BLaER1 treated with 17β-estradiol and CSF1 and Interleukin-3, amounts not matched to agents 10 nM and 100 nM (cell line): ENCODE data around the gene YBX1.

Experiments
- H3K27ac ChIP-seq, 11 experiments: shearing (Covaris generic); formaldehyde crosslinking; 2 replicates each; pipeline ENCODE4 v1.8.1; 2022
- H3K27me3 ChIP-seq, 11 experiments: shearing (Covaris generic); formaldehyde crosslinking; 2 replicates each; pipeline ENCODE4 v1.8.1; 2022
- H3K36me3 ChIP-seq, 11 experiments: shearing (Covaris generic); formaldehyde crosslinking; 2 replicates each; pipeline ENCODE4 v1.8.1; 2022
- H3K4me1 ChIP-seq, 10 experiments: shearing (Covaris generic); formaldehyde crosslinking; 2 replicates each; pipeline ENCODE4 v1.8.1; 2022
- H3K4me2 ChIP-seq, 11 experiments: shearing (Covaris generic); formaldehyde crosslinking; 2 replicates each; pipeline ENCODE4 v1.8.1; 2022
- H3K4me3 ChIP-seq, 10 experiments: shearing (Covaris generic); formaldehyde crosslinking; 2 replicates each; pipeline ENCODE4 v1.8.1; 2022
- H3K9ac ChIP-seq, 11 experiments: shearing (Covaris generic); formaldehyde crosslinking; 2 replicates each; pipeline ENCODE4 v1.8.1; 2022
- H3K9me3 ChIP-seq, 11 experiments: shearing (Covaris generic); formaldehyde crosslinking; replicated peaks in 1 of 11; 2 replicates each; pipeline ENCODE4 v1.8.1; 2022
- H4K20me1 ChIP-seq, 11 experiments: shearing (Covaris generic); formaldehyde crosslinking; 2 replicates each; pipeline ENCODE4 v1.8.1; 2022
- Cebpa-rat ChIP-seq, 11 experiments: shearing (Covaris generic); IDR thresholded peaks; 2 replicates each; pipeline ENCODE4 v1.8.1; 2022

YBX1 gene

GRCh38 chr1:42735477-42736105 is 53.4 kb downstream of the YBX1 start:
- no peaks in the 10 kb centered on the region for H3K27me3 ChIP-seq
- H3K27ac ChIP-seq: peak overlapping the region in 5 of 11 experiments; percentile 37 to 75 (median 65); a peak in 4 of 22 replicates
- no peak overlapping the region for H3K4me3 ChIP-seq
- no peak for TF ChIP-seq Cebpa-rat (IDR thresholded peaks at IDR 0.05)
- peaks cover 0 to 6% (median 0%) of the 10 kb centered on the region in 11 experiments; a peak in 1 of 22 replicates for H4K20me1 ChIP-seq
- H3K4me2 ChIP-seq: peak overlapping the region in 9 of 11 experiments; percentile 0 to 92 (median 76); a peak in 11 of 22 replicates
- no peaks in the 10 kb centered on the region for H3K36me3 ChIP-seq
- H3K9me3 ChIP-seq: no peaks in the 10 kb centered on the region
- no peak overlapping the region for H3K9ac ChIP-seq
- H3K4me1 ChIP-seq: peaks cover 37 to 61% (median 51%) of the 10 kb centered on the region in 10 experiments

GRCh38 chr1:42736152-42736551 is 53.9 kb downstream of the YBX1 start:
- Histone ChIP-seq H3K4me1 (peaks cover 37 to 61% (median 51%) of the 10 kb centered on the region in 10 experiments), H3K27ac (peak overlapping the region in 9 of 11 experiments; percentile 14 to 75 (median 64); a peak in 17 of 22 replicates), H3K4me3 (no peak overlapping the region), H3K27me3 (no peaks in the 10 kb centered on the region), H3K9me3 (no peaks in the 10 kb centered on the region), H4K20me1 (peaks cover 0 to 6% (median 0%) of the 10 kb centered on the region in 11 experiments; a peak in 1 of 22 replicates), H3K4me2 (peak overlapping the region; percentile 74 to 92 (median 79)), H3K9ac (peak overlapping the region in 3 of 11 experiments; percentile 11 to 43 (median 34); a peak in 4 of 22 replicates), H3K36me3 (no peaks in the 10 kb centered on the region)
- TF ChIP-seq Cebpa-rat (IDR thresholded peaks at IDR 0.05): no peak

GRCh38 chr1:42736571-42737200 is 54.5 kb downstream of the YBX1 start:
- Histone ChIP-seq H3K4me2 (peak overlapping the region; percentile 74 to 92 (median 79)), H3K4me1 (peaks cover 37 to 61% (median 51%) of the 10 kb centered on the region in 10 experiments), H3K9me3 (no peaks in the 10 kb centered on the region), H4K20me1 (peaks cover 0 to 6% (median 0%) of the 10 kb centered on the region in 11 experiments; a peak in 1 of 22 replicates), H3K4me3 (no peak overlapping the region), H3K9ac (peak overlapping the region in 9 of 11 experiments; percentile 3 to 52 (median 34); a peak in 15 of 22 replicates), H3K36me3 (no peaks in the 10 kb centered on the region), H3K27me3 (no peaks in the 10 kb centered on the region), H3K27ac (peak overlapping the region in 9 of 11 experiments; percentile 14 to 75 (median 64); a peak in 18 of 22 replicates)
- TF ChIP-seq Cebpa-rat (IDR thresholded peaks at IDR 0.05): no peak; a peak in 1 of 22 replicates

GRCh38 chr1:42737257-42737656 is 55.0 kb downstream of the YBX1 start:
- Histone ChIP-seq H3K4me2 (peak overlapping the region; percentile 74 to 92 (median 79)), H3K27ac (peak overlapping the region in 10 of 11 experiments; percentile 1 to 75 (median 64); a peak in 18 of 22 replicates), H3K9me3 (no peaks in the 10 kb centered on the region), H3K36me3 (no peaks in the 10 kb centered on the region), H3K9ac (peak overlapping the region in 10 of 11 experiments; percentile 3 to 56 (median 38); a peak in 15 of 22 replicates), H3K4me3 (0 out of 20 replicates have a peak overlapping the region, but pooled peaks of 1 of the 10 experiments have one; percentile 1), H3K27me3 (no peaks in the 10 kb centered on the region), H3K4me1 (peaks cover 35 to 56% (median 46%) of the 10 kb centered on the region in 10 experiments), H4K20me1 (peaks cover 0 to 6% (median 0%) of the 10 kb centered on the region in 11 experiments; a peak in 1 of 22 replicates)
- no peak; a peak in 1 of 22 replicates for TF ChIP-seq Cebpa-rat (IDR thresholded peaks at IDR 0.05)

GRCh38 chr1:42737986-42738677 is 55.9 kb downstream of the YBX1 start:
- no peak for TF ChIP-seq Cebpa-rat (IDR thresholded peaks at IDR 0.05)
- H3K36me3 ChIP-seq: no peaks in the 10 kb centered on the region
- H3K27ac ChIP-seq: peak overlapping the region in 8 of 11 experiments; percentile 45 to 75 (median 64); a peak in 16 of 22 replicates
- no peak overlapping the region for H3K4me3 ChIP-seq
- H3K9me3 ChIP-seq: no peaks in the 10 kb centered on the region
- H3K4me1 ChIP-seq: peaks cover 31 to 50% (median 41%) of the 10 kb centered on the region in 10 experiments
- peaks cover 0 to 6% (median 0%) of the 10 kb centered on the region in 11 experiments; a peak in 1 of 22 replicates for H4K20me1 ChIP-seq
- peak overlapping the region; percentile 74 to 92 (median 79) for H3K4me2 ChIP-seq
- H3K27me3 ChIP-seq: no peaks in the 10 kb centered on the region
- peak overlapping the region in 10 of 11 experiments; percentile 25 to 56 (median 43); a peak in 12 of 22 replicates for H3K9ac ChIP-seq

GRCh38 chr1:42738678-42739226 is 56.5 kb downstream of the YBX1 start:
- peaks cover 0 to 6% (median 0%) of the 10 kb centered on the region in 11 experiments; a peak in 1 of 22 replicates for H4K20me1 ChIP-seq
- no peak for TF ChIP-seq Cebpa-rat (IDR thresholded peaks at IDR 0.05)
- H3K27ac ChIP-seq: peak overlapping the region in 3 of 11 experiments; percentile 17 to 75 (median 73); a peak in 4 of 22 replicates
- no peaks in the 10 kb centered on the region for H3K9me3 ChIP-seq
- H3K9ac ChIP-seq: 0 out of 22 replicates have a peak overlapping the region, but pooled peaks of 1 of the 11 experiments have one; percentile 26
- H3K4me1 ChIP-seq: peaks cover 31 to 50% (median 41%) of the 10 kb centered on the region in 10 experiments
- H3K4me3 ChIP-seq: no peak overlapping the region
- H3K27me3 ChIP-seq: no peaks in the 10 kb centered on the region
- no peaks in the 10 kb centered on the region for H3K36me3 ChIP-seq
- H3K4me2 ChIP-seq: peak overlapping the region in 8 of 11 experiments; percentile 18 to 82 (median 76); a peak in 13 of 22 replicates

- no peak within 1 kb of the TSS for H3K4me3 ChIP-seq
- peaks cover 0 to 6% (median 0%) of the 10 kb centered on the region in 11 experiments; a peak in 1 of 22 replicates for H4K20me1 ChIP-seq
- H3K9me3 ChIP-seq: no peaks in the 10 kb centered on the region
- H3K9ac ChIP-seq: 0 out of 22 replicates have a peak within 1 kb of the TSS, but pooled peaks of 1 of the 11 experiments have one; percentile 26
- no peaks in the 10 kb centered on the region for H3K27me3 ChIP-seq
- H3K4me1 ChIP-seq: peaks cover 31 to 46% (median 41%) of the 10 kb centered on the region in 10 experiments
- peak within 1 kb of the TSS in 7 of 11 experiments; percentile 18 to 82 (median 76); a peak in 12 of 22 replicates for H3K4me2 ChIP-seq
- H3K36me3 ChIP-seq: peaks cover 0 to 3% (median 0%) of the 10 kb centered on the region in 11 experiments; a peak in 2 of 22 replicates
- TF ChIP-seq Cebpa-rat (IDR thresholded peaks at IDR 0.05): no peak
- no peak within 1 kb of the TSS for H3K27ac ChIP-seq
These were observed 57.8 kb downstream of the YBX1 start, which contains the start of gene CLDN19 for GRCh38 chr1:42739753-42740700. CLDN19 (minus strand) TSS chr1:42740236; CDS start chr1:42740063, 173 bp downstream.
